H1 (cell line): ENCODE data around the gene SYF2. TPM values are rescaled to one million over a fixed set of nuclear protein-coding genes. Genes with fewer than 3 reads are reported as not detected.

Source experiments
- CBX5 ChIP-seq: fragments of 300-800, 300-1000 bp; sonication (generic); IDR thresholded peaks from 2 replicates; pipeline ENCODE4 v1.7.1; 2016; ENCODE audit warnings: antibody characterized with exemption, low read length, low read depth
- CHD1 ChIP-seq: IDR thresholded peaks from 2 replicates; pipeline ENCODE4 v1.6.1; 2012; ENCODE audit warnings: low read depth, low read length, improper control_type of control experiment
- CHD2 ChIP-seq: IDR thresholded peaks from 2 replicates; pipeline ENCODE4 v1.6.1; 2012; ENCODE audit warnings: low read length, improper control_type of control experiment
- CTBP2 ChIP-seq: IDR thresholded peaks from 2 replicates; pipeline ENCODE4 v1.7.0; 2011; ENCODE audit warnings: borderline replicate concordance, mild to moderate bottlenecking, moderate library complexity, mixed read lengths, low read length; ENCODE audit not compliant: insufficient read depth, insufficient read length
- GTF2F1 ChIP-seq: IDR thresholded peaks from 2 replicates; pipeline ENCODE4 v1.6.1; 2012; ENCODE audit warnings: low read depth, low read length, improper control_type of control experiment, borderline replicate concordance
- JUND ChIP-seq: IDR thresholded peaks from 2 replicates; pipeline ENCODE4 v1.6.1; 2011; ENCODE audit warnings: mild to moderate bottlenecking, improper control_type of control experiment, low read length
- MAFK ChIP-seq: IDR thresholded peaks from 2 replicates; pipeline ENCODE4 v1.6.1; 2012; ENCODE audit warnings: low read depth, mild to moderate bottlenecking, improper control_type of control experiment, low read length
- PHF8 ChIP-seq: fragments of 200-600 bp; sonication (generic); conservative IDR thresholded peaks from 2 replicates; pipeline ENCODE4 v1.7.1; 2012; ENCODE audit warnings: low read depth, mild to moderate bottlenecking, inconsistent platforms, low read length, moderate library complexity
- POLR2AphosphoS5 ChIP-seq: IDR thresholded peaks from 2 replicates; pipeline ENCODE4 v1.6.1; 2011; ENCODE audit warnings: low read depth, low read length
- RAD21 ChIP-seq, 2 experiments: IDR thresholded peaks in 1 of 2; conservative IDR thresholded peaks in 1 of 2; 2 replicates each; pipeline ENCODE4 v1.6.1; 2011; ENCODE audit warnings: low read depth in 2 of 2, low read length in 2 of 2, improper control_type of control experiment in 1 of 2, inconsistent platforms in 1 of 2, mild to moderate bottlenecking in 1 of 2, moderate library complexity in 1 of 2
- SP2 ChIP-seq: IDR thresholded peaks from 2 replicates; pipeline ENCODE4 v1.6.1; 2012; ENCODE audit warnings: mild to moderate bottlenecking, low read length, inconsistent platforms
- SP4 ChIP-seq: IDR thresholded peaks from 2 replicates; pipeline ENCODE4 v1.6.1; 2012; ENCODE audit warnings: low read length, inconsistent platforms
- polyA plus RNA-seq, 7 experiments: library from polyadenylated mRNA; depleted of rRNA in 3 of 7; stranded (reverse) in 5 of 7; unstranded in 2 of 7; fragments of >200 nt in 5 of 7; fragments of 200-250 nt in 2 of 7; gene quantifications; 1 replicate in 5 of 7; 2 replicates in 1 of 7; 4 replicates in 1 of 7; pipeline versions ENCODE4 v1.2.1 to v1.2.3, GENCODE V29; 2011 to 2013; ENCODE audit warnings: missing spikeins in 2 of 7, mixed read lengths in 2 of 7
- total RNA-seq: library from RNA; stranded (reverse); fragmentation: NEBNext Ultra II Directional; extraction: Animal tissue kit (Norgen Biotek cat#: 25700); gene quantifications from 2 replicates; pipeline ENCODE4 v1.2.1, GENCODE V29; 2021
- TF ChIP-seq, protein P1 (sequence below): fragments of 300-600 bp; sonication (generic); IDR thresholded peaks from 2 replicates; pipeline ENCODE4 v1.7.1; 2012; ENCODE audit warnings: low read length, moderate library complexity, mild to moderate bottlenecking, inconsistent platforms; ENCODE audit not compliant: insufficient replicate concordance

The SYF2 gene
- total and polyA plus RNA-seq, 2 of the 8 experiments (the other 6 are each of a cell fraction or from before 2014, with no cell fraction given) = 7.5 to 33.0 TPM

DNA sequence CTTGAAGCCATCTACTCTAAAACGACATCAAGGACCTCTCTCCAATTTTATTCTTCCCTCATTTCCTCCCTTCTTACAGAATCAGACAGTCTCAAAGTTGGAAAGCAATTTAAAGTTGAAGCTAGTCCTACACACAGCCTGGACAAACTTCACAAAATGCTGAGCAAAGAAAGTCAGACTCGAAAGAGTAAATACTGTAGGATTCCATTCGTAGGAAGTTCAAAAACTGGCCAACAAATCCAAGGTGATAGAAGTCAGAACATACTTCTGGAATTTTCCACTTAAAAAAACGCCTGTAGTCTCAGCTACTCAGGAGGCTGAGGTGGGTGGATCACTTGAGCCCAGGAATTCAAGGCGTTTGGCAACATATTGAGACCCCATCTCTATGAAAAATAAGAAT, 19.6 kb downstream of the SYF2 start (continued):
- TF ChIP-seq, protein P1, sequence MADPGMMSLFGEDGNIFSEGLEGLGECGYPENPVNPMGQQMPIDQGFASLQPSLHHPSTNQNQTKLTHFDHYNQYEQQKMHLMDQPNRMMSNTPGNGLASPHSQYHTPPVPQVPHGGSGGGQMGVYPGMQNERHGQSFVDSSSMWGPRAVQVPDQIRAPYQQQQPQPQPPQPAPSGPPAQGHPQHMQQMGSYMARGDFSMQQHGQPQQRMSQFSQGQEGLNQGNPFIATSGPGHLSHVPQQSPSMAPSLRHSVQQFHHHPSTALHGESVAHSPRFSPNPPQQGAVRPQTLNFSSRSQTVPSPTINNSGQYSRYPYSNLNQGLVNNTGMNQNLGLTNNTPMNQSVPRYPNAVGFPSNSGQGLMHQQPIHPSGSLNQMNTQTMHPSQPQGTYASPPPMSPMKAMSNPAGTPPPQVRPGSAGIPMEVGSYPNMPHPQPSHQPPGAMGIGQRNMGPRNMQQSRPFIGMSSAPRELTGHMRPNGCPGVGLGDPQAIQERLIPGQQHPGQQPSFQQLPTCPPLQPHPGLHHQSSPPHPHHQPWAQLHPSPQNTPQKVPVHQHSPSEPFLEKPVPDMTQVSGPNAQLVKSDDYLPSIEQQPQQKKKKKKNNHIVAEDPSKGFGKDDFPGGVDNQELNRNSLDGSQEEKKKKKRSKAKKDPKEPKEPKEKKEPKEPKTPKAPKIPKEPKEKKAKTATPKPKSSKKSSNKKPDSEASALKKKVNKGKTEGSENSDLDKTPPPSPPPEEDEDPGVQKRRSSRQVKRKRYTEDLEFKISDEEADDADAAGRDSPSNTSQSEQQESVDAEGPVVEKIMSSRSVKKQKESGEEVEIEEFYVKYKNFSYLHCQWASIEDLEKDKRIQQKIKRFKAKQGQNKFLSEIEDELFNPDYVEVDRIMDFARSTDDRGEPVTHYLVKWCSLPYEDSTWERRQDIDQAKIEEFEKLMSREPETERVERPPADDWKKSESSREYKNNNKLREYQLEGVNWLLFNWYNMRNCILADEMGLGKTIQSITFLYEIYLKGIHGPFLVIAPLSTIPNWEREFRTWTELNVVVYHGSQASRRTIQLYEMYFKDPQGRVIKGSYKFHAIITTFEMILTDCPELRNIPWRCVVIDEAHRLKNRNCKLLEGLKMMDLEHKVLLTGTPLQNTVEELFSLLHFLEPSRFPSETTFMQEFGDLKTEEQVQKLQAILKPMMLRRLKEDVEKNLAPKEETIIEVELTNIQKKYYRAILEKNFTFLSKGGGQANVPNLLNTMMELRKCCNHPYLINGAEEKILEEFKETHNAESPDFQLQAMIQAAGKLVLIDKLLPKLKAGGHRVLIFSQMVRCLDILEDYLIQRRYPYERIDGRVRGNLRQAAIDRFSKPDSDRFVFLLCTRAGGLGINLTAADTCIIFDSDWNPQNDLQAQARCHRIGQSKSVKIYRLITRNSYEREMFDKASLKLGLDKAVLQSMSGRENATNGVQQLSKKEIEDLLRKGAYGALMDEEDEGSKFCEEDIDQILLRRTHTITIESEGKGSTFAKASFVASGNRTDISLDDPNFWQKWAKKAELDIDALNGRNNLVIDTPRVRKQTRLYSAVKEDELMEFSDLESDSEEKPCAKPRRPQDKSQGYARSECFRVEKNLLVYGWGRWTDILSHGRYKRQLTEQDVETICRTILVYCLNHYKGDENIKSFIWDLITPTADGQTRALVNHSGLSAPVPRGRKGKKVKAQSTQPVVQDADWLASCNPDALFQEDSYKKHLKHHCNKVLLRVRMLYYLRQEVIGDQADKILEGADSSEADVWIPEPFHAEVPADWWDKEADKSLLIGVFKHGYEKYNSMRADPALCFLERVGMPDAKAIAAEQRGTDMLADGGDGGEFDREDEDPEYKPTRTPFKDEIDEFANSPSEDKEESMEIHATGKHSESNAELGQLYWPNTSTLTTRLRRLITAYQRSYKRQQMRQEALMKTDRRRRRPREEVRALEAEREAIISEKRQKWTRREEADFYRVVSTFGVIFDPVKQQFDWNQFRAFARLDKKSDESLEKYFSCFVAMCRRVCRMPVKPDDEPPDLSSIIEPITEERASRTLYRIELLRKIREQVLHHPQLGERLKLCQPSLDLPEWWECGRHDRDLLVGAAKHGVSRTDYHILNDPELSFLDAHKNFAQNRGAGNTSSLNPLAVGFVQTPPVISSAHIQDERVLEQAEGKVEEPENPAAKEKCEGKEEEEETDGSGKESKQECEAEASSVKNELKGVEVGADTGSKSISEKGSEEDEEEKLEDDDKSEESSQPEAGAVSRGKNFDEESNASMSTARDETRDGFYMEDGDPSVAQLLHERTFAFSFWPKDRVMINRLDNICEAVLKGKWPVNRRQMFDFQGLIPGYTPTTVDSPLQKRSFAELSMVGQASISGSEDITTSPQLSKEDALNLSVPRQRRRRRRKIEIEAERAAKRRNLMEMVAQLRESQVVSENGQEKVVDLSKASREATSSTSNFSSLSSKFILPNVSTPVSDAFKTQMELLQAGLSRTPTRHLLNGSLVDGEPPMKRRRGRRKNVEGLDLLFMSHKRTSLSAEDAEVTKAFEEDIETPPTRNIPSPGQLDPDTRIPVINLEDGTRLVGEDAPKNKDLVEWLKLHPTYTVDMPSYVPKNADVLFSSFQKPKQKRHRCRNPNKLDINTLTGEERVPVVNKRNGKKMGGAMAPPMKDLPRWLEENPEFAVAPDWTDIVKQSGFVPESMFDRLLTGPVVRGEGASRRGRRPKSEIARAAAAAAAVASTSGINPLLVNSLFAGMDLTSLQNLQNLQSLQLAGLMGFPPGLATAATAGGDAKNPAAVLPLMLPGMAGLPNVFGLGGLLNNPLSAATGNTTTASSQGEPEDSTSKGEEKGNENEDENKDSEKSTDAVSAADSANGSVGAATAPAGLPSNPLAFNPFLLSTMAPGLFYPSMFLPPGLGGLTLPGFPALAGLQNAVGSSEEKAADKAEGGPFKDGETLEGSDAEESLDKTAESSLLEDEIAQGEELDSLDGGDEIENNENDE = no peak
- no peak for TF ChIP-seq SP4
- no peak for TF ChIP-seq CTBP2
- TF ChIP-seq GTF2F1 = no peak
- TF ChIP-seq PHF8 = no peak
- no peak for TF ChIP-seq CBX5
- TF ChIP-seq CHD1 = no peak
- TF ChIP-seq CHD2 = no peak
- TF ChIP-seq RAD21 (IDR thresholded peaks at IDR 0.05 in 1 of 2, conservative IDR thresholded peaks at IDR 0.05 in 1 of 2; ENCODE audit: low read depth in 2 of 2, low read length in 2 of 2) = no peak
- no peak for TF ChIP-seq MAFK
- no peak for TF ChIP-seq SP2
- TF ChIP-seq JUND = no peak
- no peak for TF ChIP-seq POLR2AphosphoS5
